Lung microvascular endothelial cell (primary cell): ENCODE results near the gene RNF215. TPM values are rescaled to one million over a fixed set of nuclear protein-coding genes. Genes with fewer than 3 reads are reported as not detected.
"Not testable (repeated sequence)": the region's sequence is repeated elsewhere in the genome, so short reads cannot be mapped to it uniquely, and the experiment has no call there.

Experiments used
- DNase-seq, 2 donors: peaks; one replicate each; pipeline versions ENCODE4 v3.0.0 to v3.0.0-alpha.2; 2010; ENCODE audit warnings: low read depth in 2 of 2
- total RNA-seq: library from RNA; depleted of rRNA; stranded (reverse); fragments of >200 nt; gene quantifications from 2 replicates; pipeline ENCODE4 v1.2.1, GENCODE V29; 2014

RNF215 gene
- total RNA-seq, 1 donor from 2014 or later: 23.8 TPM

DNA sequence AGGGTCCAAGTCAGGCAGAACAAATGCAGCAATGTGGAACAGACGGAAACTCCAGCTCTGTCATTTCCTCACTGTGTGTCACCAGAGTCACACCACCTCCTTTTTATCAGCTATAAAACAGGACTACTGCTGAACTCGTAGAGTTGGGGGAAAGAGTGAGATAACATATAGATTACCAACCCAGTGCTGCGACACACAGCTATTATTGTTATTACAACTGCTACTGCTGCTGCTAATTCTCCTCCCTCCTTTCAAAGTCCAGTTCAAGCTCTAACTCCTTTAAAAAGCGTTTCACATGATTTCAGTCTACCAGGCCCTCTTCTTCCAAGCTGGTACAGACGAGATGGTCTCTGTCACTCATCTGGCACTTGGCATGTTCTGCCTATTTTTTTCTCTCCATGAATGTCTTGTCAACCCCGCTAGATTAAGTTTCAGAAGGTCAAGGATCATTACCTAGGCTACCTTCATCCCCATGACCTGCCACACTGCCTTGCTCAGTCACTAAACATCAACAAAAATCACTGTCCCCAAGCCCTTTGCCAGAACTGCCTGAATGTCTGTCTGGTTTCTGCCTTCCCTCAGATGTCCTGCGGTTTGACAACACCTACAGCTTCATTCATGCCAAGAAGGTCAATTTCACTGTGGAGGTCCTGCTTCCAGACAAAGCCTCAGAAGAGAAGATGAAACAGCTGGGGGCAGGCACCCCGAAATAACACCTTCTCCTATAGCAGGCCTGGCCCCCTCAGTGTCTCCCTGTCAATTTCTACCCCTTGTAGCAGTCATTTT is 34.7 kb upstream of the RNF215 start:
- DNase-seq: peak; percentile 58 to 92

DNA sequence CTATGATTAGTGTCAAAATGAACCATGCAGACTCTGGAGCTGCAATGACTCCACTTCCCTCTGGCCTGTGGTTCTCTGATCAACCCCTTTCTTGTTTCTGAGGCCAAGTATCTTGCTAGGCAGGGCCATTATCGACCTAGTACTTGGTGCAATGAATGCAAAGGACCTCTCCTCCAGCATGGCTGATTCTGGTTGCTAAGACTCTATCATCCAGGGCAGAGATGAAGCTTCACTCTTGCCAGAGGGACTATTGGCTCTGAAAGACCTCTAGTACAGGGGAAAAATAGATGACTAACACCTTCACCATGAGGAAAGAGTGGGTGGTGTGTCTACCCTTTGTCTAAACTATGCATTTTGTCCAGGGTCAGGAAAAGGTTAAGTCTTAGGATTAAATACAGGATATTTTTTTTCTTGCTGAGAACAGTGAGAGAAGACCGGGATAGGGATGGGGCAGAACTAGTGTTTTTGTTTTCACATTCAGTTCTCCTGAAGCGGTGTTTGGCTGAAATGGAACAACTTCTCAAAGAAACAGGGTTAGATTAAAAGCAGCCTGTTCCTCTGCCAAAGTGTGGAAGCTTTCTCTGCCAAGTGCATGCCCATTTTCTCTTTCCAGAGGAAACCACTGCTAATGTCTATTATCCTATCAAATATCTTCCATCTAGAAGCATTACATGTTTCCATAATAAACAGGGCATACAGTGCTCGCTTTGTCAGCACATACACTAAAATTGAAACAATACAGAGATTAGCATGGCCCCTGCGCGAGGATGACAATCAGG is 33.3 kb upstream of the RNF215 start:
- peak; percentile 88 to 92 for DNase-seq

DNA sequence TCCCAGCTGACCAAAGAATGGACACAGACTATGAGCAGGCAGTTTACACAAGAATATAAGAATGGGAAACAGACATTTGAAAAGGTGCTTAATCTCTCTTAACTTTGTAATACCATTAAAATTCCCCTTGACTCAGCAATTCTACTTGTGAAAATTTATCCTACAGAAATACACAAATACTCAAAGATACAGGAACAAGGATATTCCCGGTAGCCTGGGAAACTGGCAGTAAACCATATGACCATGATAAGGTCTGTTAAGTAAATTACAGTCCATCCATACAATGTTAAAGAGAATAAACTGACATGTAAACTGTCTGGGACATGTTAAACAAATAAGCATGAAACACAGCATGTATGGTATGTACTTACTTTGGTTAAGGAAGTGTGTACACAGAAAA is 29.6 kb upstream of the RNF215 start:
- DNase-seq: no peak

DNA sequence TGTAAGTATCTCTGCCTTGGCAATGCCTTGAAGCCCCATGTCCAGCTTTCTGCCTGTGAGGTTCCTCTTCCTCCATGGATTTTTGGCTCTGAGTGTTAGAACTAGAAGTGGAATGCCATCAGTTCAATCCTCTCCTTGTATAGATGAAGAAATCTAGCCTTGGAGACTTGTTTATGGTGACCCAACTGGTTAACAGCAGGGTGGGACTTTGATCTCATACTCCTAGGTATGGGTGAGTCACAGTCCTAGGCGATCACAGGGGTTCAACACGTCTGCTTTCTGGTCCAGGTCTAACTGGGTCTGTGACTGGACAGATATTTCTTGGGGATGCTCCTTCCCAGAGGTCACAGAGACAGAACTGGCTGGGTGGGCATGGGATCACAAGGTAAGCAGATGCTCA is 29.2 kb upstream of the RNF215 start:
- DNase-seq: no peak

DNA sequence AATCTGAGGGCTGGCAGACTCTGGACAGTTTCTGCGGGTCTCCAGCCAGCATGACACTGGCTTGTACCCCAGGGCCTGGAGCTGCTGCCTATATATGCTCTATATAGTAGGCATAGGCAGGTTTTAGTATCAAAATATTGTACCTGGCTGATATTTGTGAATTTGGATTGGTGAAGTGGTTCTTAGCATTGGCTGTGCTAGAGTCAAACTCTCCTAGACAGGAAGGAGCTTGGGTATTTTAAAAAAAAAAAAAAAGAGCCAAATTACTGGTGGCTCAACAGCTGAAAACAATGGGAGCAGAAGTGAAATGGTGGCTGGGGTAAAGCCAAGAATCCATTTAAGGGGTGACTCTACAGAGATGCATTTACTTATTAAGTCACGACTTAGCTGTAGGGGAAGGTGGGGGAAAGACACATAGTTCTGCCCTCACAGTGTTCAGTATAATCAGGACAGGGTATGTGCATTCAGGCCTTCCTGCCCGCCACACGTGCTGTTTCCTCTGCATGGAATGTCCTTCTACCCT is 27.4 kb upstream of the RNF215 start:
- DNase-seq: peak in 1 of 2 donors; percentile 19

DNA sequence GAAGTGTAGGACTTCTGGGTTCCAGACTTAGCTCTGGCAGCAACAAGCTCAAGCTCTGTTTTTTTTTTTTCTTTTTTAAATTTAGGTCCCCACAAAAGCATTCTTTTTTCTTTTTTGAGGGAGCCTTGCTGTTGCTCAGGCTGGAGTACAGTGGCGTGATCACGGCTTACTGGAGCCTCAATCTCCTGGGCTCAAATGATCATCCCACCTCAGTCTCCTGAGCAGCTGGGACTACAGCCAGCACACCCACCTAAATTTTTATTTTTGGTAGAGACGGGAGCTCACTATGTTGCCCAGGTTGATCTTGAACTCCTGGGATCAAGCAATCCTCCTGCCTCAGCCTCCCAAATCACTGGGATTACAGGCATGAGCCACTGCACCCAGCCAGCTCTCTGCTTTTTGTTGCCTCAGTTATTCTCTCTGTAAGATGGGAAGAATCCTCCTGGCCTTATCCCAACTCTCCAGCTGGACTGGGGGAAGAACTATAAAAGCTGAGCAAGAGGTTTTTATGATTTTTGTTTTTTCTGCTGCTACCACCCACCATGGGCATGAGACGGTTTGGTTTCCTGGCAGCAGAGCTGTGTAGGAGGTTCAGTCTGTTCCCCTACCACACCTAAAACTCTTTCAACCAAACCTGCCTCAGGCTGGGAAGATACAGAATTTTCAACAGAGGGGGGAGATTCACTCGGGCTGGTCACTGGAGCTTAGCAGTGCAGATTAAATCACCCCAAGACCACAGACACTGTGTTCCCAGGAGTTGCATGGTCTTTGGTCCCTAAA is 26.7 kb upstream of the RNF215 start:
- no peak for DNase-seq

DNA sequence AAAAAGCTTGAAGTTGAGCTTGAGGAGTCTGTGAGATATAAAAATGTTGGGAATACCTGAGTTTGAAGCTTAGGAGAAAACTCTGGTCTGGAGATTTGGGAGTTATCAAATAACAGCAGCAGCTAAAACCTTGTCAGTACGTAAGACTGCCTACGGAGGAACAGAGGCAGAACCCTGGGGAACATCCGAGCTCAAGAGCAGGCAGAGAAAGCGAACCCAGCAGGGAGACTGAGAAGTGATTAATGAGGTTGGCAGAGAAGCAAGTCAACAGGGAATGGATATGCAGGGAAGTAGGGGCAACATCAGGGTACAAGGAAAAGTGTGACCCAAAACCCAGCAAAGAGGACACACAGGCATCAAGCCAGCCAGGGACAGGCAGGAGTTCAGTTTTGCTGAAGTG is 25.8 kb upstream of the RNF215 start:
- DNase-seq: no peak

DNA sequence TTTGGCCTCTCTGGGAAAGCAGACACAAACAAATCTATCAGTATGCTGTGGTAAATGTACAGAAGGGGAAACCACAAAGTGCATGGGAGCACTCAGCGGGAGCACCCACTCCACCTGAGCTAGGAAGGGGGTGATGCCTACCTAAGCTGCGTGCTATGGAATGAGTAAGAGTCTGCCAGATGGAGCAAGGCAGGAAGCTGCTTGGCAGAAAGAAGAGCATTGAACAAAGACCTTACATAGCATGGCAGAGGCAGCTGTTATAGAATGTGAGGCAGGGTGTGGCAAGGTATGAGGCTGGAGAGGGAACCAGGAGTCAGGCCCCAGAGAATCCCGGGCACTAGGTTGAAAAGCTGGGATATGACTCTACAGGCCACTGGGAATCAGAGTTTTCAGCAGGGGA is 24.6 kb upstream of the RNF215 start:
- DNase-seq: no peak

DNA sequence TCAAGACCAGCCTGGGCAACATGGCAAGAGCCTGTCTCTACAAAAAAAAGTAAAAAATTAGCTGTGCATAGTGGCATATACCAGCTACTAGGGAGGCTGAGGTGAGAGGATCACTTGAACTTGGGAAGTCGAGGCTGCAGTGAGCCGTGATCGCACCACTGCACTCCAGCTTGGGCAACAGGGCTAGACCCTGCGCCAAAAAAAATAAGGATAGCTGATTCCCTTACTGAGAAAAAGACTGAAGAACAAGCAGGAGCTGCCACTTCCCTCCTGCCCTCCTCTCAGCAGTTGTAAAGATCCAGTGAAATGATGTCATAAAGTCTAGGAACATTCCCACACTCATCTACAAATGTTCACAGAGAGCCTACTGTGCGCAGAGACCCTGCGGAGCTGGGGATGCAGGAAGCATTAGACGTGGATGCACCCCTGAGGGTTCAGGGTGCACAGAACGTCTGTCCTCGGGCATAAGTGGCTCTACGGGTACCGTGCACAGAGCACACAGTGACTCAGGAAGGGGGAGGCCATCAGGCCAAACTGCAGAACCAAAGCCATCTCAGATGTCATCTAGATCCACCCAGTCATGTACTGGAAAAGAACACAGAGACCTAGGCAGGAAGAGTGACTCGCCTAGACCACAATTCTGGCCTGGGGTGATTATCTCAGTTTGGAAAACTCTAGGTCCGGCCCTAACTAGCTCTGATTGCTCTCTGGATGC is 21.3 kb upstream of the RNF215 start:
- DNase-seq: peak; percentile 71 to 90

DNA sequence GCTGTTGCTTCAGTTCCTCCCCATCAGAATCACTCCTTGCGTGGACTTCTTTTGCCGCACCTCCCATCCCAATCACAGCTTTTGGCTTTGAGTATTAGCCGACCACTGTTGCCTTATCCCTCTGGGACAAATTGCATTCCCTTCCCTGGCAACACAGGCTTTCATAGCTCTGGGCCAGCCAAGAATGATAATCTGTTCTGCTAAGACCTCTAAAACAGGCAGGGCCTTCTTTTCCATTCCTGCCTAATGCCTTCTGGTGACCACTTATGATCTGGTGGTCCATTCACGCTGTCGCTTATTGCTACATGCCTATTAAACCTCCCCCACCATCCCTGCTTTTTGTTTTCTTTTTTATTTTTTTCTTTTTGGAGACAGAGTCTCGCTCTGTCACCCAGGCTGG is 19.2 kb upstream of the RNF215 start:
- no peak for DNase-seq

DNA sequence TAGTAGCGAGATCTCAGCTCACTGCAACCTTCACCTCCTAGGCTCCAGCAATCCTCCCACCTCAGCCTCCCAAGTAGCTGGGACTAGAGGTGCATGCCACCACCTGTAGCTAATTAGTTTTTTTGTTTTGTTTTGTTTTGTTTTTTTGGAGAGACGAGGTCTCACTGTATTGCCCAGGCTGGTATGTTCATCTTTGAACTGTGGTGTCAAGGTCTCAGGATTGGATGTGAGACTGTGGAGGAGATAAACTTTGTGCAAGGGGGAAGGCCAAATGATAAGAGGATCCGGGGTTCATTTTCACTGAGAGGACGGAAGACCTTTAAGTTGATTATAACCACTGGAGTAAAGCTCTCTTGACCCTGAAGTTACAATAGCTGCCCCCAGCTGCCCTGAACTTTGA is 18.5 kb upstream of the RNF215 start:
- DNase-seq: no peak

DNA sequence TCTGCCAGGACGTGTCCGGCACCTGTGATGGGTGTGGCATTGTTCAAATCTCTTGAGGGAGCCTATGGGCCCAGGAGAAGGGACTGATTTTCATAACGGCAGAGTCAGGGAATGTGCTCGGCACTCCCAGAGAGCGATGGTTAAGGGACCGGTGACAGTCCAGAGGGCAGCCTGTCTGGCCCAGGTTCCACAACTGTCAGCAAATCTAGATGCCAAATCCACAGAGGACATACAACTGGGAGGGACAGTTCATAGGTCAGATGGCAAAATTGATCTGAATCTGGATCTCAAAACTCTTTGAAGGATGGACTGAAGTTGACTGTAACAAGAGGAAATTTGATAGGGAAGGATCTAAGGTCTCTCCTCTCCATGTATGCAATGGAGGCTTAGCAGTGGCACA is 17.1 kb upstream of the RNF215 start:
- DNase-seq: no peak

DNA sequence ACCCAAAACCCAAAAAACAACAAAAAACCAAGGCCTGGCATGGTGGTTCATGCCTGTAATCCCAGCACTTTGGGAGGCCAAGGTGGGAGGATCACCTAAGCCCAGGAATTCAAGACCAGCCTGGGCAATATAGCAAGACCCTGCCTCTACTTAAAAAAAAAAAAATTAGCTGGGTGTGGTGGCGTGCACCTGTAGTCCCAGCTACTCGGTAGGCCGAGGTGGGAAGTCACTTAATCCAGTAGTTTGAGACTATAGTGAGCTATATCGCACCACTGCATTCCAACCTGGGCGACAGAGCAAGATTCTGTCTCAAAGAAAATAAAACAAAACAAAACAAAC is 15.5 kb upstream of the RNF215 start:
- not testable (repeated sequence) for DNase-seq

DNA sequence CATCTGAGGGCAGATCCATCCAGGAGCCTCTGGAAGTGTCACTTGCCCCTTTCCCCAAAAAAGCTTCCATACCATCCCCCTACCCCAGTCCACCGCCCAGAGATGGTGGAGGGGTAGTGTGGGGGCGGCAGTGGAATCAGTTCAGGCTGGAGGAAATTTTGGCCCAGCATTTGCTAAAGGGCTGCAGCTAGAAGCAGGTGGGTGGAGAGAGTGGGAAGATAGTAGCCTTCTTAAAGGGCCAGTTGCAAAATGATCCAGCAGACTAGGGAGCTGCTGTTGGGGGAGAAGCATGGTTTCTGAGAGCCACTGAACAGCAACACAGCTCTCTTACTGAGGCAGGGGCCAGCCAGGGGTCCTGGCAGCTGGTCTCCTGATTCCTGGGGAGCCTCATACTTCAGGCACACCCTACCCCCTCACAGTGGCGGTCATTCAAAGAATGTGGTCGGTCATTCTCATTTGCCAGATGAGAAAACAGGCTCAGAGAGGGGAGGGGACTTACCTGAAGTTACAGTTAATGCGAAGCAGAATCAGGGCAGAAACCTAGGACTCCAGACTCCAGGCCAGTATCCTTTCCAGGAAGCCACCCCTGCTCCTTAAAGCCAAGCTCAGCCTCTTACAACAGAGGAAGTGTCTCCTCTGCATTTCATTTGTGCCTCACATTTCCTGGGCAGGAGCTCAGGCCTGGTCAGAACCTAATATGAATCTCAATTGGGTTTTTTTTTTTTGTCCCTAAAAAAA is 15.0 kb upstream of the RNF215 start:
- no peak for DNase-seq

DNA sequence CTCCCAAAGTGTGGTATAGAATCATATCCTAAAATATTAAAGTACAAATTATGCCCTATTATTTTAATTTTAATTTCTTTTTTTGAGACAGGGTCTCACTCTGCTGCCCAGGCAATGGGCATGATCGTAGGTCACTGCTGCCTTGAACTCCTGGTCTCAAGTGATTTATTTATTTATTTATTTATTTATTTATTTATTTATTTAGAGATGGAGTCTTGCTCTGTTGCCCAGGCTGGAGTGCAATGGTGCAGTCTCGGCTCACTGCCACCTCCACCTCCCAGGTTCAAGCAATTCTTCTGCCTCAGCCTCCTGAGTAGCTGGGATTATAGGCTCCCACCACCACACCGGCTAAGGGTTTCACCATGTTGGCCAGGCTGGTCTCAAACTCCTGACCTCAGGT is 13.8 kb upstream of the RNF215 start:
- not testable (repeated sequence) for DNase-seq

DNA sequence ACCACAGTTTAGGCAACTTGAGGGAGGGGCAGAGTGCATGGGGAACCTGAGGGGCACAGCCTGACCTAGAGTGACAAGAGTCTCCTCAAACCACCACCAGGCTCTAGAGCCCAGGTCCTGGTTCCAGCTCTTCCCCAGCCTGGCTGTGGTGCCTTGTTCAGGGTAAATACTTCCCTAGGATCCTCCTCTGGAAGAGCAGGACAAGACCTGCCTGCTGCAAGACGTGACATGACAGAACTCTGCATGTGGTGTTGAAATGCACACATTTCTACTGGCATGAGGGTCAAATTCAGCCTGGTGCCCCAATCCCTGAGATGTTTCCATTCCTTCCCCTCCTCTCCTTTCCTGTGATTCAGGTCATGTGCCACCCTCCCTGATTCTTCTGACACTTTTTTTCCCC is 12.9 kb upstream of the RNF215 start:
- no peak for DNase-seq

DNA sequence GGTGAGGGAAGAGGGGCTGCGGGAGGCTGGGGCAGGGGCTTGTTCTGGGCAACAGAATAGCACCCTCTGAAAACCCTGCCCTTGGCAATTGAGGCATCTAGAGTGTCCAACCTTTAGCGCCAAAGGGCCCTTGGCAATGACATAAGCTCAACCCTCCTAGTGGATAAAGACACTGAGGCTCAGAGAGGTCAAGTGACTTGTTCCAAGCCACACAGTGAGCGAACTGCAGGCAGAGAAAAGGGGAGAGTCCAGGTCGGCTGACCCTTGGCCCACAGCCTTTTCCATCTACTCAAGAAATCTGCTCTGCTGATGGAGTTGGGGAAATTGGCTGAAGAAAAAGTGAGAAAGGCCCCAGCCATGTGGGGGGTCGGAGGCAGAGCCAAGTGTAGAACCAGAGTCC is 12.5 kb upstream of the RNF215 start:
- no peak for DNase-seq

DNA sequence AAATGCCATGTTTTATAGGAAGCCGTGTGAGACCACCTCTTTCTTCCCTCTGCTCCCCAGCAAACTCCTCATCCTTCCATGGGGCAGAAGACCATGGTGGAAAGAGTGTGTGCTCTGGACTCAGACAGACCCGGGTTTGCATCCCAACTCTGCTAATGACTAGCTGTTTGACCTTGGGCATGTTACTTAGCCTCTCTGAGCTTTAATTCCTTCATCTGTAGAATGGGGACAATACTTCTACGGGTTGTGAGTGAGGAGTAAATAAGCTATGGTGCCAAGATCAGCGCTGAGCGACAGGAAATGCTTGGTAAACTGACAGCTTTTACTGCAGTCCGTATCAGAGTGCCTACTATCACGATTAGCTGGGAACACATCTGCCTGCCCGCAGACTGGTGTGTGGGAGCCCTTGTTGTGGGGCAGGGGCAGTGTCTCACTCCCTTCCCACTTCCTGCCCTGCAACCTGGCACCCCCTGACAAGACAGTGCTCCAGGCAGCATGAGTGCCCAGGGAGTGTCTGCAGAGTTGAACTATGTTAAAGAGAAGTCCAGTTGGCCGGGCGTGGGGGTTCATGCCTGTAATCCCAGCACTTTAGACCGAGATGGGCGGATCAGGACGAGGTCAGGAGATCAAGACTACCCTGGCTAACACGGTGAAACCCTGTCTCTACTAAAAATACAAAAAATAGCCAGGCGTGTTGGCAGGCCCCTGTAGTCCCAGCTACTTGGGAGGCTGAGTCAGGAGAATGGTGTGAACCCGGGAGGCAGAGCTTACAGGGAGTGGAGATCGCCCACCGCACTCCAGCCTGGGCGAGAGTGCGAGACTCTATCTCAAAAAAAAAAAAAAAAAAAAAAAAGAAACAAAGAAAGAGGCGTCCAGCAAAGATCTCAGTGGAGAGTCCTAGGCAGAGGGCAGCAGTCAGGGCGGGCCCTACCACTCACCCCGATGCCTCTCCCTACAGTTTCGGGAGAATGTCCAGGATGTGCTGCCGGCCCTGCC is 11.8 kb upstream of the RNF215 start:
- DNase-seq: no peak
